Parathyroid adenoma (tissue), 2 donors: Measurements from ENCODE around the gene GPC6.

Source experiments
- H2AFZ ChIP-seq: fragments of 300-600 bp; sonication (generic); one replicate; pipeline ENCODE4 v1.7.0; 2017; ENCODE audit warnings: antibody characterized with exemption, mild to moderate bottlenecking
- H3K27ac ChIP-seq: fragments of 300-600 bp; sonication (generic); one replicate; pipeline ENCODE4 v1.7.0; 2017
- H3K27me3 ChIP-seq: fragments of 300-600 bp; sonication (generic); one replicate; pipeline ENCODE4 v1.7.0; 2017; ENCODE audit warnings: low read length; ENCODE audit not compliant: control insufficient read depth, insufficient read depth
- H3K36me3 ChIP-seq: fragments of 300-600 bp; sonication (generic); one replicate; pipeline ENCODE4 v1.7.0; 2017; ENCODE audit warnings: low read length; ENCODE audit not compliant: control insufficient read depth, insufficient read depth
- H3K4me1 ChIP-seq: fragments of 300-600 bp; sonication (generic); one replicate; pipeline ENCODE4 v1.7.0; 2017; ENCODE audit warnings: control low read depth
- H3K4me2 ChIP-seq: fragments of 300-600 bp; sonication (generic); one replicate; pipeline ENCODE4 v1.7.0; 2017; ENCODE audit warnings: low read length
- H3K4me3 ChIP-seq: fragments of 300-600 bp; sonication (generic); one replicate; pipeline ENCODE4 v1.7.0; 2017; ENCODE audit warnings: low read depth, low read length
- H3K79me2 ChIP-seq: fragments of 300-600 bp; sonication (generic); one replicate; pipeline ENCODE4 v1.7.0; 2017; ENCODE audit warnings: control low read depth
- H3K9ac ChIP-seq: fragments of 300-600 bp; sonication (generic); one replicate; pipeline ENCODE4 v1.7.0; 2017; ENCODE audit warnings: mild to moderate bottlenecking
- H3K9me3 ChIP-seq: fragments of 300-600 bp; sonication (generic); one replicate; pipeline ENCODE4 v1.7.0; 2017; ENCODE audit warnings: low read length; ENCODE audit not compliant: control insufficient read depth
- TF ChIP-seq, protein P1 (sequence below): fragments of 300-600 bp; sonication (generic); IDR thresholded peaks from one replicate; pipeline ENCODE4 v1.7.0; 2017; ENCODE audit warnings: antibody characterized with exemption, mild to moderate bottlenecking
- donor health status: primary hyperparathyroidism.

Gene GPC6

GRCh38 chr13:94394723-94395122 lies 1168.1 kb downstream of the GPC6 start:
- TF ChIP-seq, protein P1, sequence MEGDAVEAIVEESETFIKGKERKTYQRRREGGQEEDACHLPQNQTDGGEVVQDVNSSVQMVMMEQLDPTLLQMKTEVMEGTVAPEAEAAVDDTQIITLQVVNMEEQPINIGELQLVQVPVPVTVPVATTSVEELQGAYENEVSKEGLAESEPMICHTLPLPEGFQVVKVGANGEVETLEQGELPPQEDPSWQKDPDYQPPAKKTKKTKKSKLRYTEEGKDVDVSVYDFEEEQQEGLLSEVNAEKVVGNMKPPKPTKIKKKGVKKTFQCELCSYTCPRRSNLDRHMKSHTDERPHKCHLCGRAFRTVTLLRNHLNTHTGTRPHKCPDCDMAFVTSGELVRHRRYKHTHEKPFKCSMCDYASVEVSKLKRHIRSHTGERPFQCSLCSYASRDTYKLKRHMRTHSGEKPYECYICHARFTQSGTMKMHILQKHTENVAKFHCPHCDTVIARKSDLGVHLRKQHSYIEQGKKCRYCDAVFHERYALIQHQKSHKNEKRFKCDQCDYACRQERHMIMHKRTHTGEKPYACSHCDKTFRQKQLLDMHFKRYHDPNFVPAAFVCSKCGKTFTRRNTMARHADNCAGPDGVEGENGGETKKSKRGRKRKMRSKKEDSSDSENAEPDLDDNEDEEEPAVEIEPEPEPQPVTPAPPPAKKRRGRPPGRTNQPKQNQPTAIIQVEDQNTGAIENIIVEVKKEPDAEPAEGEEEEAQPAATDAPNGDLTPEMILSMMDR, result no peak
- Histone ChIP-seq H3K4me1 (no peaks in the 10 kb centered on the region), H3K9me3 (no peaks in the 10 kb centered on the region), H3K4me2 (no peak overlapping the region), H3K79me2 (no peaks in the 10 kb centered on the region), H3K27me3 (no peaks in the 10 kb centered on the region), H3K27ac (no peak overlapping the region), H3K36me3 (no peaks in the 10 kb centered on the region), H3K9ac (no peak overlapping the region), H3K4me3 (no peak overlapping the region), H2AFZ (no peak overlapping the region)

- no peaks in the 10 kb centered on the region for H3K9me3 ChIP-seq
- no peak overlapping the region for H3K27ac ChIP-seq
- no peak overlapping the region for H3K9ac ChIP-seq
These were observed 1169.3 kb downstream of the GPC6 start for GRCh38 chr13:94395860-94396259.

GRCh38 chr13:94399812-94400211 lies 1173.2 kb downstream of the GPC6 start:
- H3K9me3 ChIP-seq, result no peaks in the 10 kb centered on the region
- no peak overlapping the region for H3K27ac ChIP-seq
- no peak overlapping the region for H3K9ac ChIP-seq
- H3K4me3 ChIP-seq, result no peak overlapping the region
- H3K4me2 ChIP-seq, result no peak overlapping the region
- no peak overlapping the region for H2AFZ ChIP-seq
- no peaks in the 10 kb centered on the region for H3K27me3 ChIP-seq
- H3K4me1 ChIP-seq, result no peaks in the 10 kb centered on the region
- no peaks in the 10 kb centered on the region for H3K79me2 ChIP-seq
- TF ChIP-seq, protein P1, result no peak
- no peaks in the 10 kb centered on the region for H3K36me3 ChIP-seq

More at GRCh38 chr13:94395860-94396259, 1169.3 kb downstream of the GPC6 start:
- TF ChIP-seq, protein P1, result no peak
- Histone ChIP-seq H3K4me1 (no peaks in the 10 kb centered on the region), H3K4me2 (no peak overlapping the region), H3K36me3 (no peaks in the 10 kb centered on the region), H2AFZ (no peak overlapping the region), H3K27me3 (no peaks in the 10 kb centered on the region), H3K4me3 (no peak overlapping the region), H3K79me2 (no peaks in the 10 kb centered on the region)

DNA sequence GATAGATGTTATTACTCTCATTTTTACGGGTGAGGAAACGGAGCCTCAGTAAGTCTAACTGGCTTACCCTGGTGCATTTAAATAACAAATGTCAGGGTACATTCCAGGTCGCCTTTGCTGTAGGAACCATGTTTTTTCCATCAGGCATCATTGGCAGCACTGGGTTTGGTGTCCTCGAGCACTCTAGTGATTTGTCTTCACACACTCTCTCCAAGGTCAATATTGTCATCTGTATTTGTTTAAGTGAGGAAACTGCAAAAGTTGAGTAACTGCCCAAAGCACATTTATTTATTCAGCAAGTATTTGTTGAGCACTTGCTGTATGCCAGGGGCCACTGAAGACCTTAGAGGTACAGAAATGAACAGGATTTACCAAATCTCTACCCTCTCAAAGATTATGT lies 1174.3 kb downstream of the GPC6 start:
- Histone ChIP-seq H3K4me1 (no peaks in the 10 kb centered on the region), H2AFZ (no peak overlapping the region), H3K9me3 (no peaks in the 10 kb centered on the region), H3K79me2 (no peaks in the 10 kb centered on the region), H3K36me3 (no peaks in the 10 kb centered on the region), H3K27me3 (no peaks in the 10 kb centered on the region), H3K4me3 (no peak overlapping the region), H3K27ac (no peak overlapping the region), H3K4me2 (no peak overlapping the region), H3K9ac (no peak overlapping the region)
- TF ChIP-seq, protein P1, result no peak

DNA sequence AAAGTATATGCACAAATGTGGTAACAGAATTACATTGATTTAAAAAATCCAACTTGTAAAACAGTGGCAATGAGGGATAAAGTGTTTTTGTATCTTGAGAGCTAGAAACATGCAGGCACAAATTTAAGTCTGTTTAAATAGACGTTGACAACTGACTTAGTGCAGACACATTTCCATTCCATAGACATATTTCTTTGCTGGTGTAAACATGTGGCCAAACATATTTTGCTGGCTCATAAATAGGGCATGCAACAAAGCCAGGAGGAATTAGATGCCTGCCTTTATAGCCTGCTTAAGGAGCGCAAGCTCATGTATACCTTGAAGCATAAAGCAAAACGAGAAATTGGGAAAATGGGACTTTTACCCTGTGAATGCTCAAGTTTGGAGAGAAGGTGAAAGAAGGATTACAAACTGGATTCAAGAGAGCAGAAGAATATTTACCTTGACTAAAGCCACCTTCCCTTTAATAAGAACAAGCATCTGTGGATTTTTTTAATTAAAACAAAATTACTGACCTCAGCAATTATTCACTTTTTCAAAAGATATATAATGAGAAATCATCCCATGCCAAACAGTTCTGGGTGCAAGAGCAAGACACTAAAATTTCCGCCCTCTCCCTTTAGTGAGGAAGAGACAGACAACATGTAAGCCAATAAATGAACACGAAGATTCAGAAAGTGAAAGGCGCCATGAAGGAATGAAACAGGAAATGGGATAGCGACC lies 1181.9 kb downstream of the GPC6 start:
- H3K27ac ChIP-seq, result no peak overlapping the region
- H3K4me3 ChIP-seq, result no peak overlapping the region

More for the DNA sequence above, 1181.9 kb downstream of the GPC6 start:
- Histone ChIP-seq H3K4me1 (no peaks in the 10 kb centered on the region), H2AFZ (no peak overlapping the region), H3K79me2 (no peaks in the 10 kb centered on the region), H3K27me3 (no peaks in the 10 kb centered on the region), H3K9ac (no peak overlapping the region), H3K4me2 (no peak overlapping the region), H3K9me3 (no peaks in the 10 kb centered on the region), H3K36me3 (no peaks in the 10 kb centered on the region)
- TF ChIP-seq, protein P1, result no peak
